MM.1S (cell line): ENCODE measurements around the gene ATG4B.

ENCODE experiments used
- DNase-seq: peaks from one replicate; pipeline ENCODE4 v3.0.0-alpha.2; 2015
- H2AFZ ChIP-seq: fragments of 300-600 bp; sonication (generic); 2 replicates; pipeline ENCODE4 v1.6.0; 2016; ENCODE audit warnings: antibody characterized with exemption, low read length
- H3F3A ChIP-seq: fragments of 300-600 bp; sonication (generic); 2 replicates; pipeline ENCODE4 v1.6.1; 2016; ENCODE audit warnings: mild to moderate bottlenecking, antibody characterized with exemption, low read length, moderate library complexity, mixed read lengths; ENCODE audit not compliant: insufficient read depth
- H3K27ac ChIP-seq: fragments of 300-600 bp; sonication (generic); 2 replicates; pipeline ENCODE4 v1.5.1; 2016; ENCODE audit warnings: mild to moderate bottlenecking, low read length
- H3K27me3 ChIP-seq: fragments of 300-600 bp; sonication (generic); replicated peaks from 2 replicates; pipeline ENCODE4 v1.6.0; 2016; ENCODE audit warnings: low read length; ENCODE audit not compliant: insufficient read depth
- H3K36me3 ChIP-seq: fragments of 300-600 bp; sonication (generic); replicated peaks from 2 replicates; pipeline ENCODE4 v1.6.1; 2016; ENCODE audit warnings: mild to moderate bottlenecking, low read length, mixed read lengths; ENCODE audit not compliant: insufficient read depth
- H3K4me1 ChIP-seq: fragments of 300-600 bp; sonication (generic); 2 replicates; pipeline ENCODE4 v1.6.1; 2016; ENCODE audit warnings: low read length, mixed read lengths
- H3K4me2 ChIP-seq: fragments of 300-600 bp; sonication (generic); 2 replicates; pipeline ENCODE4 v1.6.0; 2016; ENCODE audit warnings: low read depth, low read length
- H3K4me3 ChIP-seq: fragments of 300-600 bp; sonication (generic); 2 replicates; pipeline ENCODE4 v1.5.1; 2016; ENCODE audit warnings: low read length, mixed read lengths
- H3K79me2 ChIP-seq: fragments of 300-600 bp; sonication (generic); 2 replicates; pipeline ENCODE4 v1.6.1; 2016; ENCODE audit warnings: mixed run types, low read length, mixed read lengths
- H3K9ac ChIP-seq: fragments of 300-600 bp; sonication (generic); 2 replicates; pipeline ENCODE4 v1.6.1; 2016; ENCODE audit warnings: low read length, mixed read lengths
- H3K9me2 ChIP-seq: fragments of 300-600 bp; sonication (generic); replicated peaks from 2 replicates; pipeline ENCODE4 v1.6.1; 2016; ENCODE audit warnings: mild to moderate bottlenecking, low read length, mixed read lengths; ENCODE audit not compliant: insufficient read depth
- H3K9me3 ChIP-seq: fragments of 300-600 bp; sonication (generic); replicated peaks from 2 replicates; pipeline ENCODE4 v1.6.1; 2016; ENCODE audit warnings: mild to moderate bottlenecking, low read length, mixed read lengths; ENCODE audit not compliant: insufficient read depth
- H4K20me1 ChIP-seq: fragments of 300-600 bp; sonication (generic); 2 replicates; pipeline ENCODE4 v1.6.1; 2016; ENCODE audit warnings: mild to moderate bottlenecking, low read length, moderate library complexity, mixed read lengths; ENCODE audit not compliant: insufficient read depth
- EZH2 ChIP-seq: fragments of 300-600 bp; sonication (generic); optimal IDR thresholded peaks from 2 replicates; pipeline ENCODE3; 2017; ENCODE audit warnings: low read depth, mild to moderate bottlenecking, antibody characterized with exemption, low read length, mixed read lengths
- EZH2phosphoT487 ChIP-seq: fragments of 300-600 bp; sonication (generic); IDR thresholded peaks from 2 replicates; pipeline ENCODE4 v1.6.1; 2018; ENCODE audit warnings: antibody characterized with exemption, low read length
- TF ChIP-seq, protein P1 (sequence below): fragments of 300-600 bp; sonication (generic); IDR thresholded peaks from 2 replicates; pipeline ENCODE4 v1.5.1; 2016; ENCODE audit warnings: antibody characterized with exemption, low read length, mixed read lengths

Gene ATG4B

DNA sequence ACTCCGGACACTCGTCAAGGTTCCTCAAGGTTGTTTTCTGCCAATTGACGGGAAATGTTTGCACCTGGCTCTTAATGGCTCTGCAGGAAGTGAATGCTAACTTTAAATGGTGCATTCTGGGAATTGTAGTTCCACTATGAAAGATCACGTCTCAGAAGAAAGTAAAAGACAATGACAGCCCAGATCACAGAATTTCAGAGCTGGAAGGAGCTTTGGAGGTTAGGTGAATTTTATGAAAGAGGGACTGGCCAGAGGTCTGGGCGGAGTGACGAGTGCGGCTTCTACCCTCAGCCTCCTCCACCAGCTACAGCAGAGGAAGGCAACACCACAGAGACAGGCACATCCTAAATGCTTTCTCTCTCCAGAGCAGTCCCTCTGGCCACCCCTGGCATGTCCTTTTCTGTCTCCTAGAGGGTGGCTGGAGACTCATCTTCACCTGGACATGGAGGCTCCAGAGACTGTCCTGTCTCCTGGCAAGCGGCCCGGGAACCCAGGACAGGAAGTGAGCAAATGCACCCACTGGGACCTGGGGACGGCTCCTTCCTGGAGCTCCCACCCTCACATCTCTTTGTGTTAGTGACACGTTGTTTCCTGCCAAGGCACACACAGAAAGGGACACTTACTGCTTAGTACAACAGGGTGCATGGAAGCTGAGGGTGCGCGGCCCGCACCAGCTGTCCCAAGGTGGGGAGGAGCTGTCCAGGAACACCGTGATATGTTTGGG, 19.9 kb upstream of the ATG4B start:
- no peak overlapping the region; the same call in 1 of the 2 replicates for H3K4me2 ChIP-seq
- no peak overlapping the region for H2AFZ ChIP-seq
- TF ChIP-seq, protein P1, sequence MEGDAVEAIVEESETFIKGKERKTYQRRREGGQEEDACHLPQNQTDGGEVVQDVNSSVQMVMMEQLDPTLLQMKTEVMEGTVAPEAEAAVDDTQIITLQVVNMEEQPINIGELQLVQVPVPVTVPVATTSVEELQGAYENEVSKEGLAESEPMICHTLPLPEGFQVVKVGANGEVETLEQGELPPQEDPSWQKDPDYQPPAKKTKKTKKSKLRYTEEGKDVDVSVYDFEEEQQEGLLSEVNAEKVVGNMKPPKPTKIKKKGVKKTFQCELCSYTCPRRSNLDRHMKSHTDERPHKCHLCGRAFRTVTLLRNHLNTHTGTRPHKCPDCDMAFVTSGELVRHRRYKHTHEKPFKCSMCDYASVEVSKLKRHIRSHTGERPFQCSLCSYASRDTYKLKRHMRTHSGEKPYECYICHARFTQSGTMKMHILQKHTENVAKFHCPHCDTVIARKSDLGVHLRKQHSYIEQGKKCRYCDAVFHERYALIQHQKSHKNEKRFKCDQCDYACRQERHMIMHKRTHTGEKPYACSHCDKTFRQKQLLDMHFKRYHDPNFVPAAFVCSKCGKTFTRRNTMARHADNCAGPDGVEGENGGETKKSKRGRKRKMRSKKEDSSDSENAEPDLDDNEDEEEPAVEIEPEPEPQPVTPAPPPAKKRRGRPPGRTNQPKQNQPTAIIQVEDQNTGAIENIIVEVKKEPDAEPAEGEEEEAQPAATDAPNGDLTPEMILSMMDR = no peak
- no peak for TF ChIP-seq EZH2phosphoT487
- TF ChIP-seq EZH2 = no peak
- no peaks in the 10 kb centered on the region for H4K20me1 ChIP-seq
- peak; percentile 38 for DNase-seq
- no peaks in the 10 kb centered on the region for H3K4me1 ChIP-seq
- no peaks in the 10 kb centered on the region for H3K9me2 ChIP-seq
- no peaks in the 10 kb centered on the region for H3K9me3 ChIP-seq
- H3K9ac ChIP-seq = no peak overlapping the region
- no peaks in the 10 kb centered on the region for H3K36me3 ChIP-seq
- H3F3A ChIP-seq = no peaks in the 10 kb centered on the region
- no peak overlapping the region for H3K4me3 ChIP-seq
- no peaks in the 10 kb centered on the region for H3K27me3 ChIP-seq
- H3K79me2 ChIP-seq = peaks cover 32% of the 10 kb centered on the region
- no peak overlapping the region for H3K27ac ChIP-seq

- Histone ChIP-seq H4K20me1 (no peaks in the 10 kb centered on the region), H3K79me2 (peaks cover 32% of the 10 kb centered on the region), H3K36me3 (no peaks in the 10 kb centered on the region), H3K27ac (no peak overlapping the region), H3F3A (no peaks in the 10 kb centered on the region), H3K27me3 (no peaks in the 10 kb centered on the region), H3K9me3 (no peaks in the 10 kb centered on the region), H3K4me2 (no peak overlapping the region), H2AFZ (no peak overlapping the region), H3K4me3 (no peak overlapping the region), H3K9me2 (no peaks in the 10 kb centered on the region), H3K9ac (no peak overlapping the region), H3K4me1 (no peaks in the 10 kb centered on the region)
- no peak for DNase-seq
- TF ChIP-seq, protein P1 = no peak
- TF ChIP-seq EZH2 = no peak
These were observed 19.1 kb upstream of the ATG4B start for GRCh38 chr2:241618296-241618805.

GRCh38 chr2:241618829-241619228, 18.7 kb upstream of the ATG4B start:
- H4K20me1 ChIP-seq = no peaks in the 10 kb centered on the region
- no peak overlapping the region for H3K4me3 ChIP-seq
- H3F3A ChIP-seq = no peaks in the 10 kb centered on the region
- H3K4me1 ChIP-seq = no peaks in the 10 kb centered on the region
- H3K9me2 ChIP-seq = no peaks in the 10 kb centered on the region
- no peak overlapping the region for H2AFZ ChIP-seq
- no peak overlapping the region for H3K4me2 ChIP-seq
- no peaks in the 10 kb centered on the region for H3K27me3 ChIP-seq
- peaks cover 33% of the 10 kb centered on the region for H3K79me2 ChIP-seq
- no peaks in the 10 kb centered on the region for H3K9me3 ChIP-seq
- no peak for DNase-seq
- no peaks in the 10 kb centered on the region for H3K36me3 ChIP-seq
- TF ChIP-seq EZH2 = no peak
- TF ChIP-seq EZH2phosphoT487 = no peak
- TF ChIP-seq, protein P1 = no peak
- no peak overlapping the region for H3K27ac ChIP-seq
- H3K9ac ChIP-seq = no peak overlapping the region
